ENCODE measurements around the gene FAM50B. TPM values are rescaled to one million over a fixed set of nuclear protein-coding genes. Genes with fewer than 3 reads are reported as not detected.

Gene FAM50B
- polyA plus RNA-seq, 6 donors from 2014 or later = 2.5 to 14.8 (median 9.0) TPM

- Mint-ChIP-seq H3K36me3 (no peaks in the 10 kb centered on the region), H3K4me1 (no peaks in the 10 kb centered on the region), H3K4me3 (no peak overlapping the region), H3K9me3 (no peaks in the 10 kb centered on the region), H3K27ac (no peak overlapping the region), H3K27me3 (peaks cover 8 to 35% (median 18%) of the 10 kb centered on the region in 3 donors)
- no peak for DNase-seq
- ATAC-seq (ENCODE audit: low read depth in 2 of 2) = no peak
These were observed 26.3 kb downstream of the FAM50B start for GRCh38 chr6:3875486-3875885.

- no peak for DNase-seq
- Mint-ChIP-seq H3K27ac (peak overlapping the region in 1 of 6 donors; percentile 72), H3K27me3 (peaks cover 8 to 38% (median 21%) of the 10 kb centered on the region in 3 donors), H3K9me3 (no peaks in the 10 kb centered on the region), H3K36me3 (no peaks in the 10 kb centered on the region), H3K4me3 (no peak overlapping the region), H3K4me1 (no peaks in the 10 kb centered on the region)
- ATAC-seq (ENCODE audit: low read depth in 2 of 2) = no peak
These were observed 26.9 kb downstream of the FAM50B start for GRCh38 chr6:3876101-3876500.

GRCh38 chr6:3876866-3877265 lies 27.7 kb downstream of the FAM50B start:
- DNase-seq (no peak), ATAC-seq (ENCODE audit: low read depth in 2 of 2) (no peak)
- Mint-ChIP-seq H3K4me3 (no peak overlapping the region), H3K27me3 (peaks cover 8 to 41% (median 24%) of the 10 kb centered on the region in 3 donors), H3K36me3 (no peaks in the 10 kb centered on the region), H3K9me3 (no peaks in the 10 kb centered on the region), H3K4me1 (no peaks in the 10 kb centered on the region), H3K27ac (no peak overlapping the region)

GRCh38 chr6:3878048-3878666 lies 29.0 kb downstream of the FAM50B start:
- H3K27ac Mint-ChIP-seq = no peak overlapping the region
- no peaks in the 10 kb centered on the region for H3K36me3 Mint-ChIP-seq
- no peaks in the 10 kb centered on the region for H3K4me1 Mint-ChIP-seq
- ATAC-seq (ENCODE audit: low read depth in 2 of 2) (no peak), DNase-seq (no peak)
- no peaks in the 10 kb centered on the region for H3K9me3 Mint-ChIP-seq
- H3K4me3 Mint-ChIP-seq = no peak overlapping the region
- peaks cover 8 to 41% (median 20%) of the 10 kb centered on the region in 3 donors for H3K27me3 Mint-ChIP-seq

- Mint-ChIP-seq H3K27ac (no peak overlapping the region), H3K9me3 (no peaks in the 10 kb centered on the region), H3K27me3 (peaks cover 4 to 32% (median 20%) of the 10 kb centered on the region in 3 donors), H3K4me1 (no peaks in the 10 kb centered on the region), H3K4me3 (no peak overlapping the region), H3K36me3 (no peaks in the 10 kb centered on the region)
- DNase-seq (no peak), ATAC-seq (ENCODE audit: low read depth in 2 of 2) (no peak)
These were observed 30.2 kb downstream of the FAM50B start for GRCh38 chr6:3879194-3879952.

DNA sequence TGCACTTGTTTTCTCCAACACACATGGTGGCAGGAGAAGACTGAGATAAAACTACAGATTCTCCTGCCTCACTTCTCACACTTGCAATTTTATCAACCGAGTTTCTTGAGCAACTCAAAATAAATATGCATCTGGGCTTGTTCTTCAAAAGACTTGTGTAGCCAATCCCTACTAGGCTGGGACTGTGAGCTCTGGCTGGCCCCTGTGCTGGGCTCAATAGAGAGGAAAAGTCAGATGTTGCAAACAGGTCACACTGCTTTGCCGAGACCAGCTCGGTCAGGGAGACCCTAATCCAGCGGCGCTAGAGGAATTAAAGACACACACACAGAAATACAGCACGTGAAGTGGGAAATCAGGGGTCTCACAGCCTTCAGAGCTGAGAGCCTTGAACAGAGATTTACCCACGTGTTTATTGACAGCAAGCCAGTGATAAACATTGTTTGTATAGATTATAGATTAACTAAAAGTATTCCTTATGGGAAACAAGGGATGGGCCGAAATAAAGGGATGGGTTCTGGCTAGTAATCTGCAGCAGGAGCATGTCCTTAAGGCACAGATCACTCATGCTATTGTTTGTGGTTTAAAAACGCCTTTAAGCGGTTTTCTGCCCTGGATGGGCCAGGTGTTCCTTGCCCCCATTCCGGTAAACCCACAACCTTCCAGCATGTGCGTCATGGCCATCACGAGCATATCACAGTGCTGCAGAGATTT lies 32.7 kb downstream of the FAM50B start:
- Mint-ChIP-seq H3K27me3 (peaks cover 0 to 22% (median 20%) of the 10 kb centered on the region in 3 donors), H3K4me3 (no peak overlapping the region), H3K27ac (no peak overlapping the region), H3K36me3 (no peaks in the 10 kb centered on the region), H3K9me3 (no peaks in the 10 kb centered on the region), H3K4me1 (no peaks in the 10 kb centered on the region)
- DNase-seq (no peak), ATAC-seq (ENCODE audit: low read depth in 2 of 2) (no peak)

DNA sequence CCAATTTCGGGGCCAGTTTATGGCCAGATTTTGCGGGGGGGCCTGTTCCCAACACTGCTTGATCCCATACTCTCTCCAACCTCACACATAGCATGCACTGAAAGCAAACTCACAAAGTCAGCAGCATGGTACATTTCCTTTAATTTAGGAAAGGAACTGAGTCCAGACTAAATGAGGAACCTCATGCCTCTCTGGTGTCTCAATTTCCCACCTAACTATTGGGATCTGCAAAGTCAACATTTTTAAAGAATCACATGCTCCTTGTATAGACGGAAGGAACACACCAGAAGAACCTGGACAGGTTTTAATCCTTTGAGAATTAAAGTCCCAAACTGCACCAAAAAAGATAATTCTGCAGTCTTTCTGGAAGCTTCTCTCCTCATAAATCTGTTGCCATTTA lies 33.3 kb downstream of the FAM50B start:
- no peak overlapping the region for H3K4me3 Mint-ChIP-seq
- no peak for ATAC-seq (ENCODE audit: low read depth in 2 of 2)
- H3K27ac Mint-ChIP-seq = no peak overlapping the region
- H3K4me1 Mint-ChIP-seq = no peaks in the 10 kb centered on the region
- no peak for DNase-seq
- H3K36me3 Mint-ChIP-seq = no peaks in the 10 kb centered on the region
- H3K9me3 Mint-ChIP-seq = no peaks in the 10 kb centered on the region
- H3K27me3 Mint-ChIP-seq = peaks cover 0 to 22% (median 20%) of the 10 kb centered on the region in 3 donors

DNA sequence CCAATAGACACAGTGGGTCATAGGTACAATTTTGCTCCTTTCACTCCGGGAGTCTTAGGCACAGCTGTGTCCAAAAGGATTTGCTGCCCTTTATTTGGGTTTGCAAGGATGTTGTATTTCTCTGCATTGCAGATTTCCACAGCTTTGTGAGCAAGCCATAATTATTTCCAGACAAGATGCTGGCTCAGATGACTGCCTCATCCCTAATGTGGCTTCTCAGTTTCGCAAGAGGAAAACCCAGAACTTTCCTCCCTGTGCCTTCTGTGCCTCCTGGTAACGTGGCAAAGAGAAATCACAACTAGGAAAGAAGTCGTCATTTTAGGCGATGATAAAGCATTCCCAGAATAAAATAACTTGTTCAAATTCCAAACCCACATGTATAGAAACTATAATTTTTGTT lies 33.7 kb downstream of the FAM50B start:
- peaks cover 0 to 22% (median 18%) of the 10 kb centered on the region in 3 donors for H3K27me3 Mint-ChIP-seq
- no peaks in the 10 kb centered on the region for H3K36me3 Mint-ChIP-seq
- H3K9me3 Mint-ChIP-seq = no peaks in the 10 kb centered on the region
- no peak overlapping the region for H3K4me3 Mint-ChIP-seq
- no peak for DNase-seq
- ATAC-seq (ENCODE audit: low read depth in 2 of 2) = no peak
- H3K4me1 Mint-ChIP-seq = no peaks in the 10 kb centered on the region
- H3K27ac Mint-ChIP-seq = peak overlapping the region in 1 of 6 donors; percentile 56

- H3K4me1 Mint-ChIP-seq = no peaks in the 10 kb centered on the region
- H3K27ac Mint-ChIP-seq = peak overlapping the region in 1 of 6 donors; percentile 37
- no peak overlapping the region for H3K4me3 Mint-ChIP-seq
- no peak for ATAC-seq (ENCODE audit: low read depth in 2 of 2)
- peaks cover 0 to 18% (median 15%) of the 10 kb centered on the region in 3 donors for H3K27me3 Mint-ChIP-seq
- DNase-seq = no peak
- H3K36me3 Mint-ChIP-seq = no peaks in the 10 kb centered on the region
- peaks cover 0 to 2% (median 0%) of the 10 kb centered on the region in 7 donors for H3K9me3 Mint-ChIP-seq
These were observed 35.0 kb downstream of the FAM50B start for GRCh38 chr6:3884007-3884745.

GRCh38 chr6:3885262-3886036 lies 36.3 kb downstream of the FAM50B start:
- Mint-ChIP-seq H3K36me3 (no peaks in the 10 kb centered on the region), H3K4me1 (no peaks in the 10 kb centered on the region), H3K9me3 (peaks cover 0 to 2% (median 0%) of the 10 kb centered on the region in 7 donors), H3K4me3 (no peak overlapping the region), H3K27me3 (peaks cover 0 to 22% (median 19%) of the 10 kb centered on the region in 3 donors), H3K27ac (no peak overlapping the region)
- no peak for ATAC-seq (ENCODE audit: low read depth in 2 of 2)
- DNase-seq = no peak

GRCh38 chr6:3887150-3887700 lies 38.1 kb downstream of the FAM50B start:
- Mint-ChIP-seq H3K4me3 (no peak overlapping the region), H3K9me3 (peaks cover 0 to 2% (median 0%) of the 10 kb centered on the region in 7 donors), H3K27ac (no peak overlapping the region), H3K36me3 (no peaks in the 10 kb centered on the region), H3K4me1 (no peaks in the 10 kb centered on the region), H3K27me3 (peaks cover 0 to 9% (median 4%) of the 10 kb centered on the region in 3 donors)
- no peak for DNase-seq
- ATAC-seq (ENCODE audit: low read depth in 2 of 2) = no peak

DNA sequence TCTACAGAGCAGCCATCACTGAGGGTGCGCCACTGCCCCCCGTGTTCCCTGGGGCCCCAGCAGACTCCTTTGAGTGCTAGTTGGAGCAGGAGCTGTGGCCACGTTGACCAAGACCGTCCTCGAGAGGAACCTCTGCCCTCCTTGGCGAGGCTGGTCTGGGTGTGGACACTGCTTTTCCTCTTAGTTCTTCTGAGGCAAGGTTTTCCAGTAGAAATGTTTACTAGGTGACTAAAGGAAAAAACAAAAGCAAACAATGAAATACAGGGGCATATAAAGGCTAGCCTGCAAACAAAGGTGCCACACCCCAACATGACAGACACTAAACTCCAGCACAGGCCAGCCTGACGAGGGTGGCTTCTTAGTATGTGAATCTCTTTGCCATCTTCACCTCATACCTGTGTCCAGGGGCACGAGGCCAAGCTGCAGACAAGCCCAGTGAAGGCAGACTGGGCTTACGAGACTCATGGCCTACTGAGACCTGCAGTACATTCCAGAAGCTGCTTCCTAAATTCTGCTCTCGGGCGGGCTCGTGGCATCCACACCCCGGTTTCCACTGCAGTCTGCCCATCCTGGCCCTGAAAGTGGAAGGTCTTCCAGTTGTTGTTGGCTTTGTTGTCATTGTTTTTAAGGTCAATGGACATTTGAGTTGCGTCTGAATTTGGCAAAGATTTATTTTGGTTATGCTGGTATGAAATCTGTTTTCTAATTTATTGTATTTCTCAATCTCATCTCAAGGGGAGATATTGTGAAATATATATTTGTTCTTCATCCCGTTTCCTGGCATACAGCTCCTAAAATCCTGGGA lies 39.2 kb downstream of the FAM50B start:
- peaks cover 0 to 2% (median 0%) of the 10 kb centered on the region in 7 donors for H3K9me3 Mint-ChIP-seq
- H3K27me3 Mint-ChIP-seq = peaks cover 0 to 9% (median 4%) of the 10 kb centered on the region in 3 donors
- no peak overlapping the region for H3K27ac Mint-ChIP-seq
- H3K4me1 Mint-ChIP-seq = no peaks in the 10 kb centered on the region
- H3K4me3 Mint-ChIP-seq = no peak overlapping the region
- ATAC-seq (ENCODE audit: low read depth in 2 of 2) (no peak), DNase-seq (no peak)
- H3K36me3 Mint-ChIP-seq = no peaks in the 10 kb centered on the region

Data from naive B cell (primary cell).